Prostate gland (tissue), 2 donors: ENCODE results near the gene BCOR.

Source experiments
- CTCF ChIP-seq, 4 experiments: fragments of 200-600 bp in 2 of 4; fragments of 450-650 bp in 2 of 4; sonication (generic) in 2 of 4; IDR thresholded peaks; 1 replicate in 3 of 4; 2 replicates in 1 of 4; pipeline ENCODE4 v1.5.1; 2016 to 2019; ENCODE audit warnings: antibody characterized with exemption in 4 of 4, mild to moderate bottlenecking in 2 of 4, moderate library complexity in 2 of 4
- POLR2A ChIP-seq: fragments of 450-650 bp; IDR thresholded peaks from one replicate; pipeline ENCODE4 v1.6.1; 2016; ENCODE audit warnings: antibody characterized with exemption, mild to moderate bottlenecking

- no peak for TF ChIP-seq POLR2A
- no peak for TF ChIP-seq CTCF (IDR thresholded peaks at IDR 0.05)
These were observed 47.2 kb downstream of the BCOR start for GRCh38 chrX:40050532-40050931.
